ENCODE results near the gene KLHL30. TPM values are rescaled to one million over a fixed set of nuclear protein-coding genes. Genes with fewer than 3 reads are reported as not detected.

KLHL30 gene
- polyA plus RNA-seq, 1 donor (not counting 4 experiments of a cell fraction or from before 2014, with no cell fraction given): not detected

GRCh38 chr2:238103465-238104225, 34.8 kb upstream of the KLHL30 start:
- no peaks in the 10 kb centered on the region for H3K9me1 ChIP-seq (ENCODE audit: control insufficient read depth, extremely low read depth, insufficient read depth, low read length)
- no peak overlapping the region for H3K9ac ChIP-seq (ENCODE audit: control insufficient read depth, extremely low read depth, insufficient read depth, low read length)
- H3K36me3 ChIP-seq (ENCODE audit: control insufficient read depth in 2 of 2, extremely low read depth in 1 of 2, insufficient read depth in 2 of 2, low read length in 2 of 2): no peaks in the 10 kb centered on the region
- H2AFZ ChIP-seq (ENCODE audit: control insufficient read depth, low read length): no peak overlapping the region
- no peaks in the 10 kb centered on the region for H3K27me3 ChIP-seq (ENCODE audit: control insufficient read depth, extremely low read depth, insufficient read depth, low read length)
- TF ChIP-seq EZH2 (IDR thresholded peaks at IDR 0.05; ENCODE audit: low read length) (no peak), CTCF (optimal IDR thresholded peaks at IDR 0.05 in 1 of 3, IDR thresholded peaks at IDR 0.05 in 1 of 3, conservative IDR thresholded peaks at IDR 0.05 in 1 of 3; ENCODE audit: extremely low read depth in 1 of 3, insufficient read depth in 2 of 3, low read length in 3 of 3) (no peak)
- no peak overlapping the region for H3K27ac ChIP-seq (ENCODE audit: control insufficient read depth, insufficient read depth, low read length)
- H3K4me3 ChIP-seq (ENCODE audit: control insufficient read depth in 2 of 3, extremely low read depth in 1 of 3, insufficient read depth in 2 of 3, low read depth in 1 of 3, low read length in 3 of 3): no peak overlapping the region
- H3K4me2 ChIP-seq (ENCODE audit: control insufficient read depth, extremely low read depth, insufficient read depth, low read depth, low read length): no peak overlapping the region
- FAIRE-seq: no peak
- H3K9me3 ChIP-seq (ENCODE audit: control insufficient read depth, low read depth, low read length): no peaks in the 10 kb centered on the region
- H3K4me1 ChIP-seq (ENCODE audit: control insufficient read depth, extremely low read depth, insufficient read depth, low read length): peaks cover 3% of the 10 kb centered on the region
- DNase-seq (ENCODE audit: low read depth, low spot score): no peak
- dilution Hi-C loops (cut with MboI; ENCODE audit: extremely low pct_ligation_motif_present, low sequenced_read_pairs): no loop called here
- no peaks in the 10 kb centered on the region for H3K79me2 ChIP-seq (ENCODE audit: control insufficient read depth, insufficient read depth, low read length)
- no peaks in the 10 kb centered on the region for H4K20me1 ChIP-seq (ENCODE audit: control insufficient read depth, extremely low read depth, insufficient read depth, low read length)

GRCh38 chr2:238104226-238104690, 34.2 kb upstream of the KLHL30 start:
- FAIRE-seq (no peak), DNase-seq (ENCODE audit: low read depth, low spot score) (no peak)
- no peaks in the 10 kb centered on the region for H3K9me1 ChIP-seq (ENCODE audit: control insufficient read depth, extremely low read depth, insufficient read depth, low read length)
- H3K4me2 ChIP-seq (ENCODE audit: control insufficient read depth, extremely low read depth, insufficient read depth, low read depth, low read length): no peak overlapping the region
- no peak overlapping the region for H3K27ac ChIP-seq (ENCODE audit: control insufficient read depth, insufficient read depth, low read length)
- no peak overlapping the region for H3K4me3 ChIP-seq (ENCODE audit: control insufficient read depth in 2 of 3, extremely low read depth in 1 of 3, insufficient read depth in 2 of 3, low read depth in 1 of 3, low read length in 3 of 3)
- no peaks in the 10 kb centered on the region for H3K79me2 ChIP-seq (ENCODE audit: control insufficient read depth, insufficient read depth, low read length)
- no peak overlapping the region for H3K9ac ChIP-seq (ENCODE audit: control insufficient read depth, extremely low read depth, insufficient read depth, low read length)
- no peak overlapping the region for H2AFZ ChIP-seq (ENCODE audit: control insufficient read depth, low read length)
- H3K36me3 ChIP-seq (ENCODE audit: control insufficient read depth in 2 of 2, extremely low read depth in 1 of 2, insufficient read depth in 2 of 2, low read length in 2 of 2): no peaks in the 10 kb centered on the region
- no peak for TF ChIP-seq EZH2 (IDR thresholded peaks at IDR 0.05; ENCODE audit: low read length)
- no peak for TF ChIP-seq CTCF (optimal IDR thresholded peaks at IDR 0.05 in 1 of 3, IDR thresholded peaks at IDR 0.05 in 1 of 3, conservative IDR thresholded peaks at IDR 0.05 in 1 of 3; ENCODE audit: extremely low read depth in 1 of 3, insufficient read depth in 2 of 3, low read length in 3 of 3)
- H4K20me1 ChIP-seq (ENCODE audit: control insufficient read depth, extremely low read depth, insufficient read depth, low read length): no peaks in the 10 kb centered on the region
- no peaks in the 10 kb centered on the region for H3K27me3 ChIP-seq (ENCODE audit: control insufficient read depth, extremely low read depth, insufficient read depth, low read length)
- dilution Hi-C loops (cut with MboI; ENCODE audit: extremely low pct_ligation_motif_present, low sequenced_read_pairs): no loop called here
- H3K4me1 ChIP-seq (ENCODE audit: control insufficient read depth, extremely low read depth, insufficient read depth, low read length): no peaks in the 10 kb centered on the region
- H3K9me3 ChIP-seq (ENCODE audit: control insufficient read depth, low read depth, low read length): no peaks in the 10 kb centered on the region
